Measurements from ENCODE around the gene EPAS1. TPM values are rescaled to one million over a fixed set of nuclear protein-coding genes. Genes with fewer than 3 reads are reported as not detected.

The EPAS1 gene
- total and polyA plus RNA-seq, 2 of the 13 experiments (the other 11 are each of a cell fraction or from before 2014, with no cell fraction given): 47.1 to 182 TPM

DNA sequence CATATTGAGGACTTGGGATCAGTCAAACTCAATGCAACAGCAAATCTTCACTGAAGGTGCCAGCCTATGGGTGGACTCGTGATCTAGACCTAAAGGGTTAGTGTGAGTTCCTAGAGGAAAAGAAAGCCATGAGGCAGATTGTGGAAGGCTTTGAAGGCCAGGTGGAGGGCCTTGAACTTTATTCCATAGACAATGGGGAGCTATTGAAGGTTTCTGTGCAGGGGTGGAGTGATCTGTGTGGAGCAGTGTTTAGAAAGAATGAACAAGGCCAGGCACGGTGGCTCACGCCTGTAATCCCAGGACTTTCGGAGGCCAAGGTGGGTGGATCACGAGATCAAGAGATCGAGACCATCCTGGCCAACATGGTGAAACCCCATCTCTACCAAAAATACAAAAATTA lies 61.5 kb downstream of the EPAS1 start (continued):
- TF ChIP-seq ARID5B (CRISPR knock-in tag; IDR thresholded peaks at IDR 0.05) (peak; percentile 48; the same call in 1 of the 2 replicates), PCBP2 (optimal IDR thresholded peaks at IDR 0.05; ENCODE audit: low read depth, low read length, poor library complexity, severe bottlenecking) (no peak), SNAPC2 (CRISPR knock-in tag; IDR thresholded peaks at IDR 0.05) (no peak), CEBPG (CRISPR knock-in tag; IDR thresholded peaks at IDR 0.05) (no peak), PAWR (CRISPR knock-in tag; IDR thresholded peaks at IDR 0.05; ENCODE audit: borderline replicate concordance) (no peak), BCL6 (CRISPR knock-in tag; IDR thresholded peaks at IDR 0.05) (peak; percentile 73), MEIS1 (CRISPR knock-in tag; IDR thresholded peaks at IDR 0.05; ENCODE audit: borderline replicate concordance) (no peak), TBX2 (CRISPR knock-in tag; IDR thresholded peaks at IDR 0.05; ENCODE audit: borderline replicate concordance) (0 out of 2 replicates have a peak, but pooled peaks have one; percentile 21), NFRKB (IDR thresholded peaks at IDR 0.05) (no peak), SYNCRIP (IDR thresholded peaks at IDR 0.05; ENCODE audit: insufficient read depth, low read depth, low read length) (no peak), EP300 (IDR thresholded peaks at IDR 0.05; ENCODE audit: low read depth in 2 of 2, low read length in 2 of 2) (peak in 1 of 2 experiments; percentile 32; a peak in 1 of 4 replicates), EP300 (CRISPR knock-in tag; IDR thresholded peaks at IDR 0.05; ENCODE audit: borderline replicate concordance) (no peak), RBM22 (optimal IDR thresholded peaks at IDR 0.05; ENCODE audit: low read length) (no peak), HMG20A (CRISPR knock-in tag; IDR thresholded peaks at IDR 0.05; ENCODE audit: borderline replicate concordance) (peak; percentile 22; the same call in 1 of the 2 replicates), POLR2AphosphoS2 (IDR thresholded peaks at IDR 0.05; ENCODE audit: low read depth, low read length) (no peak), CREM (IDR thresholded peaks at IDR 0.05) (no peak), CREM (CRISPR knock-in tag; IDR thresholded peaks at IDR 0.05) (no peak), IKZF4 (CRISPR knock-in tag; IDR thresholded peaks at IDR 0.05; ENCODE audit: borderline replicate concordance, low read depth, not compliant biosample characterization) (no peak), IRF9 (CRISPR knock-in tag; IDR thresholded peaks at IDR 0.05; ENCODE audit: borderline replicate concordance) (no peak), MAFK (conservative IDR thresholded peaks at IDR 0.05 in 1 of 2, IDR thresholded peaks at IDR 0.05 in 1 of 2; ENCODE audit: low read length in 2 of 2) (peak; percentile 30 to 39; a peak in 3 of 4 replicates), ASH2L (IDR thresholded peaks at IDR 0.05; ENCODE audit: insufficient read length, low read depth, low read length) (no peak)
- TF ChIP-seq, protein P1, sequence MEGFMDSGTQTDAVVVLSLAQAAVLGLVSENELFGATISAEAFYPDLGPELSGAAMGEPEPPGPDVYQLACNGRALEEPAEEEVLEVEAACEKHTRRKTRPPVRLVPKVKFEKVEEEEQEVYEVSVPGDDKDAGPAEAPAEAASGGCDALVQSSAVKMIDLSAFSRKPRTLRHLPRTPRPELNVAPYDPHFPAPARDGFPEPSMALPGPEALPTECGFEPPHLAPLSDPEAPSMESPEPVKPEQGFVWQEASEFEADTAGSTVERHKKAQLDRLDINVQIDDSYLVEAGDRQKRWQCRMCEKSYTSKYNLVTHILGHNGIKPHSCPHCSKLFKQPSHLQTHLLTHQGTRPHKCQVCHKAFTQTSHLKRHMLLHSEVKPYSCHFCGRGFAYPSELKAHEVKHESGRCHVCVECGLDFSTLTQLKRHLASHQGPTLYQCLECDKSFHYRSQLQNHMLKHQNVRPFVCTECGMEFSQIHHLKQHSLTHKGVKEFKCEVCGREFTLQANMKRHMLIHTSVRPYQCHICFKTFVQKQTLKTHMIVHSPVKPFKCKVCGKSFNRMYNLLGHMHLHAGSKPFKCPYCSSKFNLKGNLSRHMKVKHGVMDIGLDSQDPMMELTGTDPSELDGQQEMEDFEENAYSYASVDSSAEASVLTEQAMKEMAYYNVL (CRISPR knock-in tag; IDR thresholded peaks at IDR 0.05; ENCODE audit: borderline replicate concordance): peak; percentile 29; the same call in 1 of the 2 replicates
- TF ChIP-seq, protein P2, sequence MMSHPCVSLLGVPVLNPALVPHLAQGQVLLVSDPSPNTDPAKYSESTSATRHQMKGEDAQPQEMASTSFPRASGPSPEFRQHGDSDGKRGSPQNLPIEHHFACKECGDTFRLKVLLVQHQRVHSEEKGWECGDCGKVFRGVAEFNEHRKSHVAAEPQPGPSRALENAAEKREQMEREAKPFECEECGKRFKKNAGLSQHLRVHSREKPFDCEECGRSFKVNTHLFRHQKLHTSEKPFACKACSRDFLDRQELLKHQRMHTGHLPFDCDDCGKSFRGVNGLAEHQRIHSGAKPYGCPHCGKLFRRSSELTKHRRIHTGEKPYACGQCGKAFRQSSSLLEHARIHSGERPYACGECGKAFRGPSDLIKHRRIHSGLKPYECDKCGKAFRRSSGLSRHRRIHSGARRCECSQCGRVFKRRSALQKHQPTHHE (CRISPR knock-in tag; IDR thresholded peaks at IDR 0.05; ENCODE audit: borderline replicate concordance): no peak
